IMR-90 (cell line): Measurements from ENCODE around the gene GAL3ST1.

Experiments used
- BHLHE40 ChIP-seq: fragments of 150-350 bp; IDR thresholded peaks from 2 replicates; pipeline ENCODE4 v1.6.1; 2016; ENCODE audit warnings: mild to moderate bottlenecking, low read depth, low read length
- CEBPB ChIP-seq: IDR thresholded peaks from 2 replicates; pipeline ENCODE4 v1.6.1; 2012; ENCODE audit warnings: low read depth, low read length, improper control_type of control experiment
- MAFK ChIP-seq: IDR thresholded peaks from 2 replicates; pipeline ENCODE4 v1.6.1; 2012; ENCODE audit warnings: low read depth, low read length, improper control_type of control experiment
- POLR2A ChIP-seq: IDR thresholded peaks from 2 replicates; pipeline ENCODE4 v1.6.1; 2012; ENCODE audit warnings: mild to moderate bottlenecking, low read depth, low read length
- RAD21 ChIP-seq: IDR thresholded peaks from 2 replicates; pipeline ENCODE4 v1.6.1; 2012; ENCODE audit warnings: low read length, improper control_type of control experiment
- RCOR1 ChIP-seq: IDR thresholded peaks from 2 replicates; pipeline ENCODE4 v1.6.1; 2012; ENCODE audit warnings: mild to moderate bottlenecking, low read length, improper control_type of control experiment; ENCODE audit not compliant: insufficient replicate concordance
- TF ChIP-seq, protein P1 (sequence below): conservative IDR thresholded peaks from 2 replicates; pipeline ENCODE4 v1.5.1; 2012; ENCODE audit warnings: mild to moderate bottlenecking, low read depth, low read length, improper control_type of control experiment
- TF ChIP-seq, protein P2 (sequence below): fragments of 150-350 bp; IDR thresholded peaks from 2 replicates; pipeline ENCODE4 v1.6.1; 2017; ENCODE audit warnings: mild to moderate bottlenecking, antibody characterized with exemption, low read length, low read depth

DNA sequence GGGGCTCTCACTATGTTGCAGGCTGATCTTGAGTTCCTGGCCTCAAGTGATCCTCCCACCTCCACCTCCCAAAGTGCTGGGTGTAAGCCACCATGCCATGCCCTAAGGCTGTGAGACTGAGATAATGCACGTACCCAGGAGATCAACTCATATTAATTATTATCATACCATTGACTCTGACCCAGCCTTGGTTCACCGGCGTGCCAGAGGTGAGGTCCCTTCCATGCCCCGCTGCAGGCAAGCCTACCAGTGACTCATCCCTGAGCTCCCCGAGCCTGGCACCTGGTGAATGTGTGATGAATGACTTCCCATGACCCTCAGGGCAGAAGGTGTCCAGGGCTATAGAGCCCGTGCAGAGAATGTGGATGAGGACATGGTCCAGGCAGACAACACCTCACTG lies 12.1 kb downstream of the GAL3ST1 start:
- TF ChIP-seq BHLHE40 (no peak), POLR2A (no peak), CEBPB (no peak), RCOR1 (no peak), RAD21 (no peak), MAFK (no peak)
- TF ChIP-seq, protein P1, sequence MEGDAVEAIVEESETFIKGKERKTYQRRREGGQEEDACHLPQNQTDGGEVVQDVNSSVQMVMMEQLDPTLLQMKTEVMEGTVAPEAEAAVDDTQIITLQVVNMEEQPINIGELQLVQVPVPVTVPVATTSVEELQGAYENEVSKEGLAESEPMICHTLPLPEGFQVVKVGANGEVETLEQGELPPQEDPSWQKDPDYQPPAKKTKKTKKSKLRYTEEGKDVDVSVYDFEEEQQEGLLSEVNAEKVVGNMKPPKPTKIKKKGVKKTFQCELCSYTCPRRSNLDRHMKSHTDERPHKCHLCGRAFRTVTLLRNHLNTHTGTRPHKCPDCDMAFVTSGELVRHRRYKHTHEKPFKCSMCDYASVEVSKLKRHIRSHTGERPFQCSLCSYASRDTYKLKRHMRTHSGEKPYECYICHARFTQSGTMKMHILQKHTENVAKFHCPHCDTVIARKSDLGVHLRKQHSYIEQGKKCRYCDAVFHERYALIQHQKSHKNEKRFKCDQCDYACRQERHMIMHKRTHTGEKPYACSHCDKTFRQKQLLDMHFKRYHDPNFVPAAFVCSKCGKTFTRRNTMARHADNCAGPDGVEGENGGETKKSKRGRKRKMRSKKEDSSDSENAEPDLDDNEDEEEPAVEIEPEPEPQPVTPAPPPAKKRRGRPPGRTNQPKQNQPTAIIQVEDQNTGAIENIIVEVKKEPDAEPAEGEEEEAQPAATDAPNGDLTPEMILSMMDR = no peak
- TF ChIP-seq, protein P2, sequence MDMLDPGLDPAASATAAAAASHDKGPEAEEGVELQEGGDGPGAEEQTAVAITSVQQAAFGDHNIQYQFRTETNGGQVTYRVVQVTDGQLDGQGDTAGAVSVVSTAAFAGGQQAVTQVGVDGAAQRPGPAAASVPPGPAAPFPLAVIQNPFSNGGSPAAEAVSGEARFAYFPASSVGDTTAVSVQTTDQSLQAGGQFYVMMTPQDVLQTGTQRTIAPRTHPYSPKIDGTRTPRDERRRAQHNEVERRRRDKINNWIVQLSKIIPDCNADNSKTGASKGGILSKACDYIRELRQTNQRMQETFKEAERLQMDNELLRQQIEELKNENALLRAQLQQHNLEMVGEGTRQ = no peak
